Activated naive CD8-positive, alpha-beta T cell treated with anti-CD3 and anti-CD28 coated beads for 36 hours (primary cell): ENCODE results near the gene PRL. TPM values are rescaled to one million over a fixed set of nuclear protein-coding genes. Genes with fewer than 3 reads are reported as not detected.

Experiments used
- DNase-seq: peaks from one replicate; pipeline ENCODE4 v3.0.0; 2021
- H3K27ac Mint-ChIP-seq: one replicate; pipeline ENCODE4 v1.8.0; 2022; ENCODE audit warnings: mild to moderate bottlenecking, moderate library complexity, mixed read lengths
- H3K27me3 Mint-ChIP-seq: one replicate; pipeline ENCODE4 v1.8.0; 2022; ENCODE audit warnings: mild to moderate bottlenecking, mixed read lengths
- H3K36me3 Mint-ChIP-seq: one replicate; pipeline ENCODE4 v1.8.0; 2021; ENCODE audit warnings: mild to moderate bottlenecking, mixed read lengths
- H3K4me1 Mint-ChIP-seq: one replicate; pipeline ENCODE4 v1.8.0; 2021; ENCODE audit warnings: mixed read lengths
- H3K4me3 Mint-ChIP-seq: one replicate; pipeline ENCODE4 v1.8.0; 2022; ENCODE audit warnings: mild to moderate bottlenecking, moderate library complexity, mixed read lengths
- H3K9me3 Mint-ChIP-seq: one replicate; pipeline ENCODE4 v1.8.0; 2022; ENCODE audit warnings: mixed read lengths
- total RNA-seq, 2 experiments: library from RNA; stranded (reverse); gene quantifications; one replicate each; pipeline ENCODE4 v1.2.3, GENCODE V29; 2021

PRL gene
- not detected for total RNA-seq

DNA sequence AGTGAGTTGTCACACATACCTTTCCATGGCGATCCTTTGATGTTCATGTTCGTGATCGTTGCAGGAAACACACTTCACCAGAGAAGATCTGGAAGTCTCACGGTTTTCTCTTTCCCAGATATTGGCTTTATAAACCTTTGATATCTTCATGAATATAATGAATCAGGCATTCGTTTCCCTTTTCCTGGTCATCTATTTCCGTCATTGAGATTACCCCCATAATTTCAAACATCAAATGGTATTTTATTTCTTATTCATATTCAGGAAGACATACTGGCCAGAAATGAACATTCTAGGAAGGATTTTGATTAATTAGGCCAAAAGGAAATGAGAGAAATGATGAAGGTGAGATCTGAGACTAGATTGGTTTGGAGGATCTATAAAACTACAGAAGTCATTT lies at the start of gene PRL:
Gene PRL (minus strand): TSS at position 101 of the 400 bp plus-strand sequence. CDS start 54 bp downstream, at position 47.
- no peak within 1 kb of the TSS for H3K27ac Mint-ChIP-seq
- DNase-seq: no peak
- no peaks in the 10 kb centered on the region for H3K4me1 Mint-ChIP-seq
- no peaks in the 10 kb centered on the region for H3K9me3 Mint-ChIP-seq
- no peak within 1 kb of the TSS for H3K4me3 Mint-ChIP-seq
- H3K27me3 Mint-ChIP-seq: no peaks in the 10 kb centered on the region
- H3K36me3 Mint-ChIP-seq: no peaks in the 10 kb centered on the region

DNA sequence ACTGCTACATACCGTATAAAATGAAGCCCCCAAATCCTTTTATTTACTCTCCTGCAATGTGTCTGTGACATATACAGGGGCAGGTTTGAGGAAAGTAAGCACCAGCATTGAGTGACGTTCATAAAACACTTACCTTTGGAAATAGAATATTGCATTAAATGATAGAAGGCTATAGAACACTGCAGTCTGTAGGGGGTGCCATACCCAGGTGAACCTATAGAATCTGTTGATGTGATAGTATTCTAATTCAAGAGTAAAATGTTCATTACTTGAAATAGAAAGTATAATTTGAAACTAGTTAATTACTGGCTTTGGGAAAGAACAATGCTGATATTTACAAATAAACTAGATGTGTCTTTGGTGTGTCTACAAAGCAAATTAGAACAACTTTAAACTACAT lies 47.0 kb upstream of the PRL start:
- H3K27me3 Mint-ChIP-seq: no peaks in the 10 kb centered on the region
- no peak overlapping the region for H3K4me3 Mint-ChIP-seq
- H3K27ac Mint-ChIP-seq: no peak overlapping the region
- DNase-seq: no peak
- peaks cover 5% of the 10 kb centered on the region for H3K9me3 Mint-ChIP-seq
- H3K36me3 Mint-ChIP-seq: no peaks in the 10 kb centered on the region
- H3K4me1 Mint-ChIP-seq: no peaks in the 10 kb centered on the region

DNA sequence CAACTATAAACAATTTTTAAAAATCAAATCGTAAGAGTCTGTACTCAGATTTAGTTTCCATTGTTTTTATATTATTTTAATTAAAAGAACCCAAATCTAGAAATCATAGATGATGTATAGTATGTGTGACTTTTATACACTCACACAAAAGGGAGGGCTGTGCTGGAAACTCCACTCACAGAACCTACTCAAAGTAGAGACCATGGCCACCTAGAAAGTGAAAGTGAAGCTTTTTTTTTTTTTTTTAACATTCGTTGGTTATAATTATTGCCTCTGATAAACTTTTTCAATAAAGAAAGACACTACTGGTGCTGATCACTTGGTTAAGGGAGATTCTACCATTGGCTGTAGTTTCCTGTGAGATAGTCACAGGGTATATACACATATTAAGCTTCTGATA lies 37.9 kb upstream of the PRL start:
- DNase-seq: no peak
- H3K9me3 Mint-ChIP-seq: peaks cover 2% of the 10 kb centered on the region
- no peak overlapping the region for H3K27ac Mint-ChIP-seq
- H3K27me3 Mint-ChIP-seq: no peaks in the 10 kb centered on the region
- H3K4me3 Mint-ChIP-seq: no peak overlapping the region
- peaks cover 3% of the 10 kb centered on the region for H3K4me1 Mint-ChIP-seq
- H3K36me3 Mint-ChIP-seq: no peaks in the 10 kb centered on the region

DNA sequence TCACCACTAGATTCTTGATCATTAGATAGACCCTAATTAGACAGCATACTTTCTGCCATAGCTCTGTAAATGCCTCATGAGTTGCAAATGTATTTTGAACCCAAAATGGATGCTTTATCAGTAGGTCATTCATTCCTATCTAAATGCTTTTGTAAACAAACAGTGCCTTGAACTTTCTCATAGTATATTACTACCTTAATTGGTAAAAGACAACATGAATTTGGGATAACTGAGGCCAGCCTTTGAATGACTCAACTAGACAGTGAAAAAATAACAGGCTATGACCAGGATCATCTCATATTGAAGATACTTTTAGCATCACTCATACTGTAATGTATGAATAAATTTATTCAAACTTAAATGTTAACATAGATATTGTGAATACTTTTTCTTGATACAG lies 37.0 kb upstream of the PRL start:
- no peak overlapping the region for H3K27ac Mint-ChIP-seq
- no peaks in the 10 kb centered on the region for H3K36me3 Mint-ChIP-seq
- no peak overlapping the region for H3K4me3 Mint-ChIP-seq
- no peaks in the 10 kb centered on the region for H3K27me3 Mint-ChIP-seq
- DNase-seq: no peak
- no peaks in the 10 kb centered on the region for H3K9me3 Mint-ChIP-seq
- peaks cover 3% of the 10 kb centered on the region for H3K4me1 Mint-ChIP-seq

DNA sequence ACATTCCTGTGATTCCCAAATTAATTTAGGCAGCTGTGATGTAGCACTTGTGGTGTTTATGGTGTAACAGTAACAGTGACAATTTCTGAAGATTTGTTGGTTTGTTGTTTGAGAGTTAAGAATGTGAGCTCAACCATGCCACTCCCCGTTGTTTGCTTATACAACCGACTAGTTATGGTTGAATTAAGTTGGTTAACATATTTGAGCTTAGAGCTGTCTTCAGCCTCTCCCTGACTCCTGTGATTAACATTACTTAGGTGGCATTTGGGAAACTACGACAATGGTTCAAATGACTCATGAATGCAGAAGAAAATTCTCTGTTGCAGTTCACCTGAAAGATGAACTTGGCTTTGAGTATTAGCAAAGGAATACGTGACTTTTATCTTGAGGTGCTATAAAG lies 35.9 kb upstream of the PRL start:
- H3K27ac Mint-ChIP-seq: no peak overlapping the region
- peaks cover 3% of the 10 kb centered on the region for H3K4me1 Mint-ChIP-seq

DNA sequence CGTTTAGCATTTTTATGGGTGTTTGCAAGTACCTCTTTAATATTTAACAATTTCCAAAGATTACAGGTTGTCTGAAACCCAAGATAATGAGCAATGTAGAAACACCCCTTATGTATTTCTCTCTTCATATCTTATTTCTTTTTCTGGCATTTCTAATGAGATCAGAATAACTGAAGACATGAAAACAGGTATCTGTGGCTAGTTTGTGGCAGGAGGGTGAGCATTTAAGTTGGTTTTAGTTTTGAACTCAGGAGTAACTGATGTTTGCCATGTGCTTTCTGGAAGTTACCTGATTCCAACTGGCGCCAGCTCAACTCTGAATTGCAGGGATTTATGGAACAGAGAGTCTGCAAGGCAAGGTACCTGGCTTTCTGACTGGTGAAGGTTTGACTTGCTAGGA lies 35.4 kb upstream of the PRL start:
- DNase-seq: no peak
- peaks cover 3% of the 10 kb centered on the region for H3K4me1 Mint-ChIP-seq
- no peaks in the 10 kb centered on the region for H3K36me3 Mint-ChIP-seq
- no peak overlapping the region for H3K4me3 Mint-ChIP-seq
- H3K27me3 Mint-ChIP-seq: no peaks in the 10 kb centered on the region
- H3K9me3 Mint-ChIP-seq: no peaks in the 10 kb centered on the region
- no peak overlapping the region for H3K27ac Mint-ChIP-seq

More for the DNA sequence above, 35.9 kb upstream of the PRL start:
- DNase-seq: no peak
- Mint-ChIP-seq H3K27me3 (no peaks in the 10 kb centered on the region), H3K4me3 (no peak overlapping the region), H3K9me3 (no peaks in the 10 kb centered on the region), H3K36me3 (no peaks in the 10 kb centered on the region)

DNA sequence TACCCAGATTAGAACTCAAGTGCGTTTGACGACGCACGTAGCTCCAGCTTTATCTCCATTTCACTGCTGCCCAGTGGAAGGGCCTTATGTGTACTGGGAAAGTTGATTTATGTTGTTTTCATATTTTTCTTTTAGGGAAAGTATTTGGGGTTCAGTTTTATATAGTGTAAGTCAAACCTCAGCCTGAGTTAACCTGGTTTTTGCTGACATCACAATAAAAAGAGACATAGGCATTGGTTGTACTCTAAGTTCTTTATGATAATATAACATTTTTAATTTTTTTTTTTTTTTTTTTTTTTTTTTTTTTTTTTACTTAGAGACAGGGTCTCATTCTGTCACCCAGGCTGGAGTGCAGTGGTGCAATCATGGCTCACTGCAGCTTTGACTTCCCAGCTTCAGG lies 34.1 kb upstream of the PRL start:
- no peaks in the 10 kb centered on the region for H3K36me3 Mint-ChIP-seq
- DNase-seq: no peak
- H3K4me3 Mint-ChIP-seq: no peak overlapping the region
- H3K27ac Mint-ChIP-seq: no peak overlapping the region
- H3K27me3 Mint-ChIP-seq: no peaks in the 10 kb centered on the region
- H3K4me1 Mint-ChIP-seq: peaks cover 3% of the 10 kb centered on the region
- H3K9me3 Mint-ChIP-seq: no peaks in the 10 kb centered on the region

DNA sequence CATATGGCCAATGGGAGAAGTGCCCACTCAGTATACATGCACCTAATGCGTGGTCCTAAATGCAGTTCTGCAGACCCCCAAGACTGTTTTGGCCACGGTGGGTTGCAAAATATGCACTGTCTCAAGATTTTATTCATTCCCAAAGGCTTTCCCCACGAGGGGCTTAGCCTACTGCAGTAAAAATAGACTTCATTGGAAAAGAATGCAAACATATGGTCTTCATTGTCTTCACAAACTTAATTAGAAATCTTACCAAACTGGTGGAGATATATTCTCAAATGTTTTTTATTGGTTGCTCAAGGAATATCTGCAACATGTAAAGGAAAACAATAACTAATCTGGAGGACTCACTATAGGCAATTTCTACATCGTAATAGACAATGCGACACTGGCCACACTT lies 31.6 kb upstream of the PRL start:
- Mint-ChIP-seq H3K4me1 (no peaks in the 10 kb centered on the region), H3K36me3 (no peaks in the 10 kb centered on the region), H3K9me3 (no peaks in the 10 kb centered on the region), H3K4me3 (no peak overlapping the region), H3K27ac (no peak overlapping the region), H3K27me3 (no peaks in the 10 kb centered on the region)
- DNase-seq: no peak

DNA sequence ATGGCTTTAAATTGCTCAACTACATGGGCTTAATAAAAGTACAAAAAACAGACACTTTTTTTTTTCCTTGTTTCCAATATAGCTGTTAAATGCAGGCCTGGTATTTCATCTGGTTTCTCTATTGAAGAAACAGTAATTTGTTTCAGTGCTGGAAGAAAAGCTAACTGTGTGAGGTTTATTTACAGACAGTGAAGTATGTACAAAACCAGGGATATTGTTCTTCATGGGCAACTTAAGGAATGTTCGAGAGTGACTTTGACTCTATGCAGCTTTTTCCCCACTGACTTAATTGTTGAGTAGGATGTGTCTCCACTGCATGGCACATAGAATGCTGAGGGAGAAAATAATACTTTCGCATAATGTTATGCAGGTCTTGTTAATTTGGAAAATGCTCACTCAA lies 31.0 kb upstream of the PRL start:
- Mint-ChIP-seq H3K36me3 (no peaks in the 10 kb centered on the region), H3K27me3 (no peaks in the 10 kb centered on the region), H3K4me1 (no peaks in the 10 kb centered on the region), H3K9me3 (no peaks in the 10 kb centered on the region), H3K27ac (no peak overlapping the region), H3K4me3 (no peak overlapping the region)
- no peak for DNase-seq

DNA sequence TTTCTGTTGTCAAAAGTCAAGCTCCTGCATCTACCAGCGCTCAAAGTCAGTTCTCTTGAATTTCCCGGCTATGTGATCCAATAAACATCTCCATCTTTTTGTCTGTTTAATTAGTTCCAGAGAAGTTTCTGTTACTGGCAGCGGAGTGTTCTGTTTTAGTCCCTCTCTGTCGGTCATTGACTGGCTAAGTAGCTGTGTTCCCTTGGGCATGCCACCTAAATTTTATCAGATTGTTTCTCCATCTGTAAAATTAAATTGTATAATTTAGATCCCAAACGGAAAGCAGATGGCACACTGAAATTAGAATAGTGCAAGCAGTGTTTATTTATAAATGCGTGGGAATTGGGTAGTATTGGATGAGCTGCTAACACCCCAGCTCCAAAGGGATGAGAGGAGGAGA lies 29.7 kb upstream of the PRL start:
- no peaks in the 10 kb centered on the region for H3K9me3 Mint-ChIP-seq
- no peak for DNase-seq
- no peak overlapping the region for H3K4me3 Mint-ChIP-seq
- H3K27me3 Mint-ChIP-seq: no peaks in the 10 kb centered on the region
- H3K4me1 Mint-ChIP-seq: no peaks in the 10 kb centered on the region
- H3K27ac Mint-ChIP-seq: no peak overlapping the region
- H3K36me3 Mint-ChIP-seq: no peaks in the 10 kb centered on the region

DNA sequence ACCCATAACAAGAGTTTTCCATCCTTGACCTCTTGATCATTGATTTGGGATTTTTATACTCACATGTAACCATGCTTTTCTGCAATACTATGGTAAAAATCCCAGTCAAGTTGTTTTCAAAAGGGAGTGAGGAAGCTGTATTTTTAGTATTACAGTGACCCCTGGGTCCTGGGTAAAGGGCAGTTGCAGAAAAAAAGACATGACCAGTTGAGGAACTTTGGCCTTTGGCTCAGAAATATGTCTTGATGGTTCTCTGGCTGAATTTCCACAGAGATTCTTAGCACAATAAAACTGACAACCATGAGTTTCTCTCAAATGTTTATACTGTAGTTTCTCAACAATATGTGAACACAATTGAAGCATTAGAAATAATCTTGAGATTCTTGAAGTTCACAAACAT lies 28.6 kb upstream of the PRL start:
- no peaks in the 10 kb centered on the region for H3K36me3 Mint-ChIP-seq
- no peaks in the 10 kb centered on the region for H3K9me3 Mint-ChIP-seq
- no peaks in the 10 kb centered on the region for H3K4me1 Mint-ChIP-seq
- DNase-seq: no peak
- no peak overlapping the region for H3K4me3 Mint-ChIP-seq
- no peak overlapping the region for H3K27ac Mint-ChIP-seq
- H3K27me3 Mint-ChIP-seq: no peaks in the 10 kb centered on the region

DNA sequence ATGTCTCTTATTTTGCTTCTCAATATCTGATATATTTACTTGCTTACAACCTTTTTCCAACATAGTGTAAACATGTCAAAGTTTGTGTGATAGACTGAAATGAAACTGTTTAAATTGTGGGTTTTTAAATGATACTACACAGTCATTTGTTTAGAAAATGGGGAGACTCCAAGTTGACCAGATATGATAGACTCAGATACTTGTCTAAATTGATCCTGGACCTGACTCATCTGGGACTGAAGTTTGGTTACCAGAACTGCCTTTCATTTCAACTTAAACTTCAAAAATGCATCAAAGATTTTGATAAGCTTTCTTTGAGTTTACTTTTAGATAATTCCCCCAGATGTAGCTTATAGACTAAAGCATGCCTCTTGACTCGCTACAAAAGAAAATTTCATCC lies 27.0 kb upstream of the PRL start:
- H3K27ac Mint-ChIP-seq: no peak overlapping the region

DNA sequence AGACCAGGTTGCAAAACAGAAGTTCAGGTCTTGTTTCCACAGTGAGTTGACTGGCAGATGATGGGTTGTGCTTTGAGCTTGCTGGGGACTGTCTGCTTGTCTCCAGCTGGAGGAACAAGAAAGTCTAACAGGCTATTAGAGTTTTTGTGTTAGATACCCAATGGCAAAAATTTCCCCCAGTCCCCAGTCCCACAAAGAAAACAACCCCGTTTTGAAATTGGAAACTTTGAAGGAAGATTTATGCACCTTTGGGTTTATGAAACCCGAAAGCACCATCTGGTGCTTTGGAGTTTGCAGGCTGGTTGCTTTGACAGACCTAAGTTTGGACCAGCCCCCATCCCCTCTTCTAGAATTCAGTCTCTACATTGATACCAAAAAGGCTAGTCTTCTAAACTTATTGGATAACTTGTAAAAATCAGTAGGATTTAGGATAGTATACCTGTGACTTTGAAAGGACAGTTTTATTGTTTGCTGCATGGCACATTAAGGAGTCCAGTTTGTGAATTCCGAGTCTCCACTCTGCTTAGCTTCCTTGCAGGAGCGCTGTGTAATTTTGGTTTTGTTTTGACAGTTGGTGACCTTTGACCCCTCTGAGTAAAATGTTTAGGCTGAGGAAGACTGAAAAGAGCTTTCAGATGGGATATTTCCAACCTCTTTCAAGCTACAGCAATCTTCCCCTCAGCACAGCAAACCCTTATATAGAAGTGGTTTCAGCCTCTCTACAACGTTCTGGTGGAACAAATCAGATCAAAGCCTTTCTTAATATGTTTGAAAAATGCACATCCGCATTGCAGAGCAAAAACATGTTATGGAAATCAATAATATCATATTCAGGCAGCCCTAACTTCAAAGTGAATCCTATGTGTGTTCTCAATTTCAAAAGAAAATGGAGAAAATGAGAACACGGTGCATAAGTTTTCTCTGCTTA lies 25.5 kb upstream of the PRL start:
- DNase-seq: no peak
- Mint-ChIP-seq H3K4me3 (no peak overlapping the region), H3K4me1 (no peaks in the 10 kb centered on the region), H3K27me3 (no peaks in the 10 kb centered on the region), H3K9me3 (no peaks in the 10 kb centered on the region), H3K27ac (no peak overlapping the region), H3K36me3 (no peaks in the 10 kb centered on the region)

More for the DNA sequence above, 27.0 kb upstream of the PRL start:
- DNase-seq: no peak
- Mint-ChIP-seq H3K36me3 (no peaks in the 10 kb centered on the region), H3K9me3 (no peaks in the 10 kb centered on the region), H3K27me3 (no peaks in the 10 kb centered on the region), H3K4me3 (no peak overlapping the region), H3K4me1 (no peaks in the 10 kb centered on the region)

DNA sequence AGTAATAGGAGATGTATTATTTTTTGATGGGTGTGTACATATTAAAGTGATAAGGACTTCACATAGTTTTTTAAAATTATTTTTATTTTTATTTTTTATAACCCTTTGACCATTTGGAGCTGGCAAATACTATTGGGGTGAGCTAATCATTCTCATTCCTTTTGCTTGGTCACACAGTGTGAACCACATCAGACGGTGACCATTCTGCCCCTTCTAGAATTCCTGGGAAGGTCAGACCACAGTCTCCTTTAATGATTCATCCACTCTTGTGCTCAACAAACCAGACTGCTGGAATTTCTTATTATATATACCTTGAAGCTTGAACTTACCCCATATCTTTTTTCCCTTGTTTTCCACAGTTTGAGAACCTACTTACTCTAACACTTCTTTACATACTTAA lies 23.9 kb upstream of the PRL start:
- Mint-ChIP-seq H3K9me3 (no peaks in the 10 kb centered on the region), H3K36me3 (peaks cover 2% of the 10 kb centered on the region), H3K4me3 (no peak overlapping the region), H3K27ac (no peak overlapping the region), H3K27me3 (no peaks in the 10 kb centered on the region), H3K4me1 (no peaks in the 10 kb centered on the region)
- no peak for DNase-seq

DNA sequence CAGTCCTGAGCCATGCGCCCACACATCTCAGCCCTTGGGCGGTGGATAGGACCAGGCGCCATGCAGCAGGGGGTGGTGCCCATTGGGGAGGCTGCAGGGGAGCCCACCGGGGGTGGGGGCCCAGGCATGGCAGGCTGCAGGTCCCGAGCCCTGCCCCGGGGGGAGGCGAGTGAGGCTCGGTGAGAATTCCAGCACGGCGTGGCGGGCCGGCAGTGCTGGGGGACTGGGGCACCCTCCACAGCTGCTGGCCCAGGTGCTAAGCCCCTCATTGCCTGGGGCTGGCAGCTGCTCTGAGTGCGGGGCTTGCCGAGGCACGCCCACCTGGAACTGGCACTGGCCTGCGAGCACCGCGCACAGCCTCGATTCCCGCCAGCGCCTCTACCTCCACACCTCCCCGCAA lies 21.6 kb upstream of the PRL start:
- no peak for DNase-seq
- H3K27me3 Mint-ChIP-seq: no peaks in the 10 kb centered on the region
- H3K9me3 Mint-ChIP-seq: peaks cover 5% of the 10 kb centered on the region
- no peaks in the 10 kb centered on the region for H3K4me1 Mint-ChIP-seq
- peaks cover 2% of the 10 kb centered on the region for H3K36me3 Mint-ChIP-seq
- no peak overlapping the region for H3K4me3 Mint-ChIP-seq
- no peak overlapping the region for H3K27ac Mint-ChIP-seq

DNA sequence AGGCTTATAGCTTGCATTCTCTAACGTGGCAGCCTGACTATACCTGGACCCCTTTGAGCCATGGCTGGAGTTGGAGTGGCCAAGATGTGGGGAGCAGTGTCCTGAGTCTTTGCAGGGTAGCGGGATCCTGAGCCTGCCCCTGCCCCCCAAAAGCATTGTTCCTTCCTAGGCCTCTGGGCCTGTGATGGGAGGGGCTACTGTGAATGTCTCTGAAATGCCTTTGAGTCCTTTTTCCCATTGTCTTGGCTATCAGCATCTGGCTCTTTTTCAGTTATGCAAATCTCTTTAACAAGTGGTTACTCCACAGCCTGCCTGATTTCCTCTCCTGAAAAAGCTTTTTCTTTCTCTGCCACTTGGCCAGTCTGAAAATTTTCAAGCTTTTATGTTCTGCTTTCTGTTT lies 17.0 kb upstream of the PRL start:
- Mint-ChIP-seq H3K27ac (no peak overlapping the region), H3K36me3 (peaks cover 6% of the 10 kb centered on the region)

More for the DNA sequence above, 17.0 kb upstream of the PRL start:
- no peak overlapping the region for H3K4me3 Mint-ChIP-seq
- no peaks in the 10 kb centered on the region for H3K27me3 Mint-ChIP-seq
- peaks cover 15% of the 10 kb centered on the region for H3K9me3 Mint-ChIP-seq
- DNase-seq: no peak
- no peaks in the 10 kb centered on the region for H3K4me1 Mint-ChIP-seq
